ENCODE results near the gene ASIC2. TPM values are rescaled to one million over a fixed set of nuclear protein-coding genes. Genes with fewer than 3 reads are reported as not detected.

The ASIC2 gene
- total RNA-seq, 1 experiment from 2014 or later = 0.74 TPM

GRCh38 chr17:33052856-33053255, 240.2 kb downstream of the ASIC2 start:
- no peak overlapping the region for H3T11ph ChIP-seq (ENCODE audit: low read length)
- H2BK5ac ChIP-seq (ENCODE audit: insufficient read length, low read length) = no peak overlapping the region
- H2BK120ac ChIP-seq (ENCODE audit: low read depth, low read length, poor library complexity, severe bottlenecking) = no peak overlapping the region
- H2AFZ ChIP-seq (ENCODE audit: low read length) = no peak overlapping the region
- H2BK20ac ChIP-seq (ENCODE audit: low read depth, low read length, poor library complexity, severe bottlenecking) = no peak overlapping the region
- DNase-seq = no peak
- no peaks in the 10 kb centered on the region for H3K9me3 ChIP-seq (ENCODE audit: control insufficient read depth, low read depth, low read length)
- H3K4me1 Mint-ChIP-seq = no peaks in the 10 kb centered on the region
- H3K9ac ChIP-seq (ENCODE audit: extremely low read depth, insufficient read length, low read length) = no peak overlapping the region
- H3K56ac ChIP-seq (ENCODE audit: insufficient read length, low read depth, low read length) = no peak overlapping the region
- H3K27me3 ChIP-seq (ENCODE audit: insufficient read depth, low read length) = no peaks in the 10 kb centered on the region
- H3K27me3 Mint-ChIP-seq (ENCODE audit: low read depth) = peaks cover 54% of the 10 kb centered on the region
- H3K79me1 ChIP-seq (ENCODE audit: insufficient read depth, low read depth, low read length, poor library complexity, severe bottlenecking) = no peaks in the 10 kb centered on the region
- H2AK5ac ChIP-seq (ENCODE audit: insufficient read length, low read length) = no peak overlapping the region
- no peaks in the 10 kb centered on the region for H3K9me3 Mint-ChIP-seq
- H3K23ac ChIP-seq (ENCODE audit: insufficient read length, low read depth, low read length) = no peak overlapping the region
- no peak overlapping the region for H2BK15ac ChIP-seq (ENCODE audit: low read depth, low read length)
- no peak overlapping the region for H3K4me2 ChIP-seq (ENCODE audit: insufficient read depth, insufficient read length, low read length)
- no peak for TF ChIP-seq CTCF (conservative IDR thresholded peaks at IDR 0.05)
- no peak overlapping the region for H4K91ac ChIP-seq (ENCODE audit: insufficient read length, low read depth, low read length)
- no peaks in the 10 kb centered on the region for H3K79me2 ChIP-seq (ENCODE audit: insufficient read depth, low read length)
- H3K36me3 Mint-ChIP-seq (ENCODE audit: insufficient read depth in 1 of 3, low read depth in 3 of 3) = no peaks in the 10 kb centered on the region
- H2BK12ac ChIP-seq (ENCODE audit: insufficient read length, low read depth, low read length) = no peak overlapping the region
- H3K27ac ChIP-seq (ENCODE audit: insufficient read length, low read depth, low read length) = no peak overlapping the region
- H4K5ac ChIP-seq (ENCODE audit: insufficient read length, low read depth, low read length) = no peak overlapping the region
- H3K4me3 Mint-ChIP-seq = no peak overlapping the region
- H3K27ac Mint-ChIP-seq = no peak overlapping the region; a peak in 1 of 7 replicates
- no peaks in the 10 kb centered on the region for H3K23me2 ChIP-seq (ENCODE audit: insufficient read length, low read depth, low read length, poor library complexity, severe bottlenecking)
- no peak overlapping the region for H3K4ac ChIP-seq (ENCODE audit: low read depth, low read length)
- no peak overlapping the region for H3K18ac ChIP-seq (ENCODE audit: insufficient read length, low read depth, low read length)
- no peak overlapping the region for H4K8ac ChIP-seq (replicated peaks; ENCODE audit: insufficient read length, low read depth, low read length)
- no peaks in the 10 kb centered on the region for H4K20me1 ChIP-seq (ENCODE audit: control insufficient read depth, insufficient read depth, insufficient read length)
- no peaks in the 10 kb centered on the region for H3K4me1 ChIP-seq (ENCODE audit: insufficient read depth, low read length)
- no CpG with 5 or more reads among the region's 4 CpGs for WGBS (ENCODE audit: extremely low coverage, insufficient read length, low lambda C conversion rate)
- H3K14ac ChIP-seq (ENCODE audit: insufficient read depth, low read length) = no peak overlapping the region

Measured in H9 (cell line).